NCI-H510A treated with DMSO at 0.1 percent for 48 hours (cell line): Measurements from ENCODE around the gene CLIC6.

ENCODE experiments used
- DNase-seq: peaks from one replicate; lab custom pipeline; 2025; lab: John Stamatoyannopoulos, UW

The CLIC6 gene

DNA sequence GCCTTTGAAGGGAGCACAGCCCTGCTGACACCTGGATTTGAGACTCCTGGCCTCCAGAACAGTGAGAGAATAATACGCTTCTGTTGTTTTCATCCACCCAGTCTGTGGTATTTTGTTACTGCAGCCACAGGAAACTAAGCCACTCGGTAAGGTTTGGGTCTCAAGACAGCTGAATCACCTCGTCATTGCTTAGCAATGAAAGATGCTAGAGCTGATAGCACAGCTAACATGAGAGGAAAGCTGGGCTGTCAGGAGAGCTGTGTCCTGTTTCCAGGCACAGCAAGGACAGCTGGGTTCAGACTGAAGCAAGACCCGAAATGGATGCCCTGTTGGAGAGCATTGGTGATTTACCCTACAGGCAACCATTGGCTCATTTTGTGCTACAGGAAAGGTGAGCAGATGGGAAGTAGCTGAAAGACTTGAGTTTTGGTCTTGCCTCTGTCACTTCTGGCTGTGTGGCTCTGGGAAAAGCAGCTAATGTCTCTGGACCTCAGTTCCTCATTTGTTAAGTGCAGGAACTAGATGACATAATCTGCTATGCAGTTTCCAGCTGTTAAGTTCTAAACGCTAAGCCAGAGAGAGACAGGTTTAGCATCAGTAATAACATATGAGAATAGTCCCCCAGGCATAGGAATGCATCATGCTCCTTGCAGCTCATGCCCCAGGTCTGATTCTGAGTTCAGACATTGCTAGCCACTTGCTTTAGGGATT, 58.0 kb downstream of the CLIC6 start:
- DNase-seq = no peak

DNA sequence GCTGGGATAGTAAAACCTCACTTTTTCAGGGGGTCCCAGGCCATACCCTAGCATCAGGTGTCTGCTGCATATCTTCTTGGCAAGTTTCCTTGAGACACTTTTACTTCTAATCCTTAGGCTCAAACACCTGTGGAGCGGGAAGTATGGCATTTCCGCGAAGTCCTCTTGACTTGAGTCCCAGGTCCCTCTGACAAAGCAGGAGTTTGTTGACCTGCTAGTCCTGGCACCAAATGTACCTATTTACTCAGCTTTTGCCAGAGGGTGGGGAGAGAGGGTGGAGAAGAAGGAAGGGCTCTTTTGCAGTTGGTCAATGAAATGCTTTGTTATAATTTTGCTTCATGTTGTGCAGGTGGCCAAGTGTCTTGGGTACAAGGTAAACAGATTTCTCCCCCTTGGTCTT, 59.7 kb downstream of the CLIC6 start:
- peak; percentile 51 for DNase-seq

DNA sequence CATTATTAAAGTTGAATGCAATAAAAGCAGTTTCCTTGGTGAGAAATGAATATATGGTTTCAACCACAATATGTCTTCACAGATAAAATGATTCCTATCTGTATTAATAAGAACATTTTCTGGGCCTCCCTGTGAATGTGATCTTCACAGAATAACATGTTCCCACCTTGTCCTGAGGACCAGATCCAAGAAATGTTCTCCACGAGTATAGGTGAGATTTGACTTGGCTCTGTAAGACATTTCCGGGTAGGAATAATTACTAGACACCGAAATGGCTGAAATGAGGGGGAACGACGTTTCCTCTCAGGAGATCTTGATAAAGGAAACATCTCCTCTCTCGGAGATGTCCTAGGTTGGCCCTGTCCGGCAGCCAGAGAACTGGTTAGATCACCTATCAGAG, 61.4 kb downstream of the CLIC6 start:
- no peak for DNase-seq

DNA sequence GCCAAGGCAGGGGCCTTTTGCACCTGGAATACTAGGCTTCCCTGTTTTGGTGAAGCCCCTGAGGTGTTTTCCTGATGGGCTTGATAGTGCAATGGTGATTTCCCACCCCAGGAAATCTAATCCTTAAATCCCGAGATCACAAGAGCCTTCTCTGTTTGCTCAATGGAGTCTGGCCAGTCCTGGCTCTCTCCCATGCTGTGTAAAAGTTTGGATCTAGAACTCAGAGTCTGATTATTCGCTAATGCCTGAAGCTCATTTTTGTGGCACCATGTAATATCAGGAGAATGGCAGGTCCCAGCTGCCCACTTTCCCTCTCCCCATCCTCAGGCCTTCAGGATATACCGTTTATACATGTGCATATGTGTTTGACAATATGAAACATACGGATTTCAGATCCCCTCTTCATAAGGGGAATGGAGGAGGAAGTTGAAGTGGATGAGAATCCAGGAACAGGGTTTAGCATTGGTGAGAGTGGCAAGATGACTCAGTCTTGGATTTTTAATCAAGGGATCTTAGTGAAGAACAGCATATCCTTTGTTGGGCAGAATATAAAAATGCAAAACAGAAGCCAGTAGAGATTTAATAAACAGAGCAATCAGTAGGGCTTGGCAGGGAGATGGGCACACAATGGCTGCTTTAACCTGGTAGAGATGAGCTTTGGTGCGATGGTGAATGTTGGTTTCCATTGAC, 62.1 kb downstream of the CLIC6 start:
- no peak for DNase-seq

DNA sequence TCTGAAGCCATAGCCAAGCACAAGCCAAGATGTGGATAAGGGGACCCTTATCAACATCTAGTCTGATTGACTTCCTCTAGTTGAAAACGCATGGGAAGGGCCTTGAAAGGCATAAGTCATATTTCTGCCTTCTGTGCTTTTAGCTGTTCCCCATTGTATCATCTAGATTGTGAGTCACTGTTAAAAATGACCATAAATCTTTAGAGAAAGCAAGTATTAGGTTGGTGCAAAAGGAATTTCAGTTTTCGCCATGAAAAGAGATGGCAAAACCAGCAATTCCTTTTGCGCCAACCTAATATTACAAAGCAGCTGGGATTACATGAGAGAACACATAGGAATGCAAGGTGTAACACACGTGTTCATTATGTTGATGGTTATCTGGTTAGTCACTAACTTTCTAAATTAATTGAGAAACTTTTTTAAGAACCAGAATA, 63.6 kb downstream of the CLIC6 start:
- DNase-seq = no peak

DNA sequence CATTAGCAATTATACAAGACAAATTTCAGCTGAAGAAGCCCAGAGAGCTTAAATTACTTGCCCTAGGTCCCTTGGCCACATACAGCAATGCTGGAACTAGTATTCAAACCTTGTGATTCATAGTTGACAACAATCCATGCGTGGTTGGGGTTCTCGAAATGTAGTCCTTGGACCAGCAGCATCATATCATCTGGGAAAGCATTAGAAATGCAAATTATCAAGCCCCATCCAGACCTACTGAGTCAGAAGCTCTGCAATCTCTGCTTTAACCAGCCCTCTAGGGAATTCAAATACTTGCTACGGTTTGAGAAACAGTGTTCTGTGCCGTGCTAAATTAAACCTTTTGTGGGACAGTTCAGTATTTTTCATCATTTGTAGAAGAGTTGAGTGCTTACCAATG, 65.1 kb downstream of the CLIC6 start:
- DNase-seq = no peak

DNA sequence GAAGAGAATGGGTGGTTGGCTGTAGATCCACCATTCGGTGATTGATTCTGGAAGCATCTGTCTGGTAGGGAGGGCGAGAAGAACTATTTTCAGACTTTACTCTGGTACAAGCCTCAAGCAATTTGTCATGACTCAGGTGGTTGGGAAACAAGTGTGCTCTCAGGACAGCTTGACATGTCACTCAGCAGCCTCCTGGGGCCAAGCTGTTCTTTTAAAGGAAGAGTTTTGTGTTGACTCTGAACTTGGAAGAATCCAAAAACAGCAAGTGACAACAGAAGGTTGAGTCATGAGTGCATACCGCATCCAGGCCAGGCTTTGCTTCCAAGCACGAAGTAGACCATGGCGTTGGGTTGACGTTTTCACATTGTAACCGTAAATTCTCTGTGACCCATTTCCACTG, 65.9 kb downstream of the CLIC6 start:
- DNase-seq = no peak

DNA sequence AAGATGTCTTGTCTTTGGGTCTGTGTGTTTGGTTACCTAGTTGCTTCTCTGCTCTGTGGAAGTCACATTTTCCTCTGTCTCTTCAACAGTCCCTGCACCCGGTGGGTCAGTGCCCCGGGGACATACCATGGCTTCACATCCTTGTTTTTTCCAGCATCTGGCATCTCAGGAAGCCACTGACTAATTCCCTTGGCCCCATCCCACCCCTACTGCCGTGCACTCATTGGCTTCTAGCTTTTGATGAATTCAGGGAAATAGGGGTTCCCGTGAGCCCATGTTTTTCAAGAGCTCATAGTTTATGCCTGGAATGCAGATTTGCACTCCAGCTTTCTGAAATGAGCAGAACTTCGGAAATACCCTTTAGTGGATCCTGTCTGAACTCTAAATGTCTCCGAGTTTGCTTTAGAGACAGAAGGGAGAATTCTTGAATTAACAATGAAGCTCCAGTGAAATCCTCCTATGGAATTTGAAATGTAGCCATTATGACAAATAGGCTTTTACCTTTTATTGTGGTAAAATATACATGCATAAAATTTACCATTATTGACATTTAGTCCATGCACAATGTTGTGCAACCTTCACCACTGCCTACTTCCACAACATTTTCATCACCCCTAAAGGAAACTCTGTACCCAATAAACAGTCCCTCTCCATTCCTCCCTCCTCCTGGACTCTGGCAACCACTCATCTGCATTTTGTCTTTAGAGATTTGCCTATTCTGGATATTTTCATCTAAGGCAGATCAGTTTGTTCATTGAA, 67.5 kb downstream of the CLIC6 start:
- no peak for DNase-seq

DNA sequence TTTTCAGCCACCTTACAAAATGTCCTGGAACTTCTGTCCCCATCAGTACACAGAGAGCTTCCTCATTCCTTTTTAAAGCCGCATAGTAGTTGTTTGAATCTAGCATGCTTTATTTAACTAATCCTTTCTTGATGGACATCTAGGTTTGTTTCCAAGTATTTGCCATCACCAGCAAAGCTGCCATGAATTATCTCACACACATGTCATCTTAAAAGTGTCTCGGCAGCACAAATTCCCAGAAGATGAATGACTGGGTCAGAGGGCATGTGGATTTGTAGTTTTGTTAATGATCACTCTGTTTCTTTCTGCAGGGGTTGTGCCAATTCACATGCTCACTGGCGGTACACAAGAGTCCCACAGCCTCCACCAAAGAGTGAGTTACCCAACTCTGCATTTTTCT, 68.3 kb downstream of the CLIC6 start:
- DNase-seq = no peak

DNA sequence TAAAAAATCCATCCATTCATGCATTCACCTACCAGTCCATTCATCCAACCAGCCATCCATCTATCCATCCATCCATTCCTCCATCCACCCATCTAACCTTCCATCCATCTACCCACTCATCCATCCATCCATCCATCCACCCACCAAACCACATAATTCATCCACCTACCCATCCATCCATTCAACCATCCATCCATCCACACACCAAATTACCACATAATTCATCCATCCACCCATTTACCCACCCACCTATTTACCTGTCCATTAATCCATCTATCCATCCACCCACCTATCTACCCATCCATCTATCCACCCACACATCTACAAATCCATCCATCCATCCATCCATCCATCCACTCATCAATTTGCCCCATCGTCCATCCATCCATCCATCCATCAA, 71.4 kb downstream of the CLIC6 start:
- DNase-seq = no peak

DNA sequence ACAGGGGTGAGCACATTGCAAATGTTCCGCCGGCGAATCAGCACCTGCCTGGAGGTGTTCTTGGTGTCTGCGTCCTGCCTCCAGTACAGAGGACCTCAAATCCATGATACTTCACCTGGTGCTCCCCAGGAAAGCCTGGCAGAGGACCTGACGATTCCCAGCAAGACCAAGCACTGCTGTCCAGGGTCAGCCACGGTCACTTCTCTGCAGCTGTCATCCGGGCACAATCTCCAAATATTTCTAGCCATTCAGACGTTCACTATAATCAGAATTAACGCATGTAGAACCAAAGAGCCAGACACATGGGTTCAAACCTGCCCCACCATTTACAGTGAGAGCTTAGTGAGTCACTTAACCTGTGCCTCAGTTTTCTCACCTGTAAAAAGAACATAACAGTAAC, 74.5 kb downstream of the CLIC6 start:
- no peak for DNase-seq

DNA sequence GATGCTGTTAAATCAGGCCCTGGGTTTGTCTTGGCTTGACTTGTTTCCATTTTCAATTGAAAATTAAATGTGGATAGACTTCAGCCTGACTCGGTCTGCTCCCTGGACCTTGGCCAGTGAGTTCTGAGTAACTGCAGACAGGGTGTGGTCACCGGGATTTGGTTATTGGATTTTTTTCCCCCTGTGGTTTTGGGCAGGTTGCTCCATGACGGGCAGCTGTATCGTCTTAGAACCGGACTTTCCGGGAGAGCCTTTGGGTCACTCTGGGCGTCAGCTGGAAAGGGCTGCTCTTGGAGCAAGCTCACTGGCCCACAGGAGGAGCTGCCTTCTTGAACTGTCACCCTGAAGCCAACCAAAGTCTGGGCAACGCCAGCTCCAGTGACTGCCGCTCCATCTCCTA, 75.0 kb downstream of the CLIC6 start:
- DNase-seq = no peak

DNA sequence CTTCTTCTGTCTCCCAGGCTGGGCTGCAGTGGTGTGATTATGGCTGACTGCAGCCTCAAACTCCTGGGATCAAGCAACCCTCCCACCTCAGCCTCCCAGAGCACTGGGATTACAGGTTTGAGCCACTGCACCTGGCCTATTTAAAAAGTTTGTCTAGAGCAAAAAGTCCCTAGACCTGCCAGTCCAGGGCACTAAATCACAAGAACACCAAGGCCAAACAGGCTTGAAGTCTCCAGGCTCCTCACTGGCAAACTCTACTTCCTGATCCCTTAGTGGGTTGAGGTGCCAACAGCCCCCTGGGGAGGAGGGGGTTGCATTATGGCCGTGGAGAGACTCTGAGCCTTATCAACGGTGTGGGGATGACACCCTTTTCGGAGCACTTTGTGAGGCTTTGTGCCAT, 76.0 kb downstream of the CLIC6 start:
- DNase-seq = no peak

DNA sequence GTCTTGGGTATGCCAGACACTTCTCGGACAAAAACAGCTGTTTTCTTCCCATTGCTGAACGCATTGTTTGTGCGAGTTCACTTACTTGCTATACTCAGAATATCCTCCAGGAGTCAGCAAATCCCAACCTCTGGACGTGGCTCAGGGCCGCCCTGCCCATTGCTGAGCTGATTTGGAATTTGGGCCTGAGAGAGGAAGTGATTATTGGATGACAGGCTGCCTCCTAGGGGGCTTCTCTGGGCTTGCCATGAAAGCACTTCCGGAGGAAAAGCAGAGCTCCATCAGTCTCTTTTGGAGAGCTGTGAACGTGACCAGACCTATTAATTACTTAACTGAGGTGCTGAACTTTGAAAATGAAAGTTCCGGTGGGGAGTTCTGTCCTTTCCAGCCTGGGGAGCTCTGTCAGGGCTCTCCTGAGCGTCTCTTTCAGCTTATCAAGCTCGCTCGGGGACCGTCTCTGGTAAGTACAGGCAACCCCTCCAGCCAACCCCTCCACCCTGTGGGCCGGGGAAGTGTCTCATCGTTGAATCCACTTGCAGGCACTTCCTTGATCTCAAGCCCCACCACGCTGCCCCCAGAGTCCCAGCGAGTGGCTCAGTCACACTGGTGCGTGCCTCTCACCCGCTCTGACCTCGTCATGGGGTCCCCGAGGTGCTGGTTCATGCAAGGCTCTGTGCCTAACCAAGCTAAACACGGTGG, 76.9 kb downstream of the CLIC6 start:
- DNase-seq = peak; percentile 79

DNA sequence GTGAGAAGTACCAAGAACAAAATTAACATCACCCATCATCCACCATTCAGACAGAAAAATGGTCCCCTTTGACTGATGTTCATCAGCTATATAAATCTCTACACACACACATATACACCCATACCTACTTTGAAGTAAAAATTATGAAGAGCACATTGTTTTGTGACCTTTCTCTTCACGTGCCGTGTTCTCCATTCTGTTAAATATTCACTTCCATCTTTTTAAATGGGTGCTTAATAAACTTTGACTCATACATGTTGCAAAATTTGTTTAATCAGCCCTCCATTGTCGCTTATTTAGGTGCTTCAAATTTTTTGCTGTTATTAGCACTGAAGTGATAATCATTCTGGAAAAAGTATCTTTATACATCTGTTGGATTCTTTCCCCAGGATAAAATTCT, 80.1 kb downstream of the CLIC6 start:
- DNase-seq = no peak

DNA sequence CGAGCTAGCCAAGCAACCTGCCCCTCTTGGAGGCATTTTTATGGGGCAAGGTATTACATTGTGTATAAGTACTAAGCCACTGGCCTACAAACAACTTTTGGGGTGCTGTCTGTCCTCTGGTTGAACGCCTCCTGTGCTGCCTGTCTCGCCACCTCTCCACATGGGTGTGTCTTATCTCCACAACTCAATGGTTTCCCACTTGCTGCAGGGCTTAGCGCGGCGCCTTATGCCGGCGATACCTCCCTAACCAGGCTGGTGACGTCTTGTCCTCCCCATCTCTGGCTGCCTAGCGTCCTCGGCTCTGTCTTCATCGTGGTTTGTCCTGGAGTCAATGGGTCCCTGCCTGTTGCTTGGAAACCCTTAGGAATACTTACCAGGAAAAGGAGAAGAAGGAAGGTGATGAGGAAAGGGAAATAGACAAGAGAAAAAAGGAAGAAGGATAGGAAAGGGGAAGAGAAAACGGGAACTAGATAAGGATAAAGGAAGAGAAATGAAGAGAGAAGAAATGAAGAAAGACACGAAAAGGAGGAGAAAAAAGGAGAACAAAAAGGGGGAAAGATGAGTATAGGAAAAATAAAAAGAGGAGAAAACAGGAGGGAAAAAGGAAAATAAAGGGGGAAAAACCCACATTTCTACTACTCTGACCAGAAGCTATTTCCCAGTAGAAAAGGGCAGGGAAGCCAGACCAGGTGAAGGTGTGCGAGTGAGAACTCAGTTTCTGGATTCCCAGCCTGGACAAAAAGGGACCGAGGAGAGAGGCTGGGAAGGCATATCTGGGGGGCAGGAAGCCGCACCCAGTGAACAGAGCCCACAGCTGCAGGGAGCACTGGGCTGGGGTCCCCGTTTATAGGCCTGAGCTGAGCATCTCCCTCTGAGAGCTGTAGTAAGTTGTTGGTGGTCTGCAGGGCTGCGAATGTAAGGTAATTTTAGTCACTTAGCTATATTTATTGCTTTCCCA, 86.2 kb downstream of the CLIC6 start:
- DNase-seq = no peak

DNA sequence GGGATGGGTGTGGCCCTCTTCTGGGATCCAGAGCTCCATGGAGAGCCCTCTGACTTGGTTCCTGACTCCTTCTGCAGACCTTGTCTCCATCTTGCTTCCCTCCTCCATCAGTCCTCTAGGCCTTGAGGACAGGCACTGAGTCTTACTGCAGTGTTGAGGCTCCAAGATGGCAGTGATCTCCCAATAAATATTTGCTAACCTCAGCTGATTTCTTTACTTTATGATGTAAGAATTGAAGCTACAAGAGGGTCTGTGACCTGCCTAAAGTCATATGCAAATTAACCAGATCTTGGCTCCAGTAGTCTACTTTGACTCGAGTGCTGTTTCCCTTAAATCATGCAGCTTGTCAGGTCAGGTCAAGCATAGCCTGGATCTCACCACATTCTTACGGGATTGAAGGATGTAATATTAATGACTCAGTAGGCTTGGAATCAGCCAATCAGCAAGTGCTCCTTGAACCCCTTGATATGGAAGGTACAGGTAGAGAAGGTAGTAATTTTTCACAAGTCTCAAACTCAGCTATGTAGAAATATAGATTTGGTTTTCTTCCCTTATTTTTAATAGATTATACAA, 93.0 kb downstream of the CLIC6 start:
- no peak for DNase-seq

DNA sequence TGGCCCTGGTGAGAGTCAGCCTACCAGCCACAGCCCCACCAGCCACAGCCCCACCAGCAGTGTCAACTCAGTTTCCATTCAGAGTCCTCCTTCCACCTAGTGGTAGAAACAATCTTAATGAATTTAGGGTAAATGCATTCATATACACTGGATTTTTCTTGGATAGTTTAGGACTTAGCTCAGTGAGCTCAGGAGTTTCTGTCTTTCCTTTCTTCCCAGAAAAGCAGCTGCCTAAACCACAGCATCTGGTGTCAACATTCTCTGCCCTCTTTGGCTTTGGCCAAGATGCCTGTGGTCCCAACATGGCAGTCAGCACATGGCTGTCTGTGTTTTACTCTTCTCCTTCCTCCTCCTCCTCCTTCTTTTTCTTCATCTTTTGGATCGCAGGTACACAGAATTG, 94.0 kb downstream of the CLIC6 start:
- no peak for DNase-seq

DNA sequence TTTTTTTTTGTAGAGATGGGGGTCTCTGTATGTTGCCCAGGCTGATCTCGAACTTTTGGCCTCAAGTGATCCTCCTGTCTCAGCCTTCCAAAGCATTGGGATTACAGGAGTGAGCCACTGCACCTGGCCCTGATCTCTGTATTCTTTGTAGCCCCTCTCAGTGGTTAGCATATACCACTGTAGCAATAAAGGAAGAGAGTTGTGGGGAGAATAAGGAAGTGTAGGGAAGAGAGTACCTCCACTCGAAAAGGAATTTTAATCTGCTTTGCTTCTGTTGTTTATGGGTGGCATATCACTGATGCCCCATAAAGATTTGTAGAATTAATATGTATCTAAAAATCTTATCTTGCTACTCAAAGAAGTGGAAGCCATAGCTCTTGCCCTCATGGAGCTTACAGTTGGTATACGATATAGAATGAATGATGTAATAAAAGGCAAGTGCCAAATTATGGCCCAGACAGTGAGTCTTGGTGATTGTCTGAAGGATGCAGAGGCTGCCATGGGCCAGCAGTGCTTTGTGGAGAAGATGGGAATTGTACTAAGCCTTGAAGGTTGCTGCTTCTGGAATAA, 96.0 kb downstream of the CLIC6 start:
- no peak for DNase-seq

DNA sequence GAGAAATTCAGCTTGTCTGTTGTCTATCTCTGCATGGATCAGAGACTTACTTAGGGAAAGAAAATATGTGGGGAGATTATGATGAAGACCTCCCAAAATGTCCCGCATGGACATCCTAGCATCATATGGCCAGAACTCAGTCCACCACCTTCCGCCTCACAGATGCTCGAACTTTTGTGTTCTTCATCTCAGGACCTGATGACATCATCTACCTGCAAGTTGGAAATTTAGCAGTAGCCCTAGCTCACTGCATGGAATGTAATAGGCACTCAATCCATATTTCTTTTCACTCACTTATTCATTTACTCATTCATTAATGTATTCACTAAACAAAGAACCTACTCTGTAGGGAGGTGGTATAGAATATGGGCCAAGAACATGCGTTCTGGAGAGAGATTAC, 96.8 kb downstream of the CLIC6 start:
- DNase-seq = no peak

DNA sequence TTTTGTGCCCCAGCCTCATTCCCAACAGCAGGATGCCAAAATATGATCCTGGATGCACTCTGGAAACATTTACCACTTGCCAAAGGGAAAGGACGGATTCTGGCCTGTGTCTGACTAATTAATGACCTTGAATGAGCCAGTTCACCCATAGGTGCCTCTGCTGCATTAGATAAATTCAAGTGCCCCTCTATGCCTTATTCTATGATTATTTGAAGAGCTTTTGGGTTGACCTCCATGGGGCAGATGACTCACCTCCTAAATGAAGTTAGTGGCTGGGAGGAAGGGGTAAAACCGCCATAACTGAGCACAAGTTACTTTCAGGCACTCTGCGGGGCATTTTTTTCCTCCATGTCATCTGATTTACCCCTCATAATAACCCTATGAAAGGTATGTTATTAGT, 98.1 kb downstream of the CLIC6 start:
- no peak for DNase-seq
